Measurements from ENCODE around the gene ARHGEF9. TPM values are rescaled to one million over a fixed set of nuclear protein-coding genes. Genes with fewer than 3 reads are reported as not detected.

The ARHGEF9 gene
- total and polyA plus RNA-seq, 2 of the 8 experiments (the other 6 are each of a cell fraction or from before 2014, with no cell fraction given) = 28.7 to 31.8 TPM

DNA sequence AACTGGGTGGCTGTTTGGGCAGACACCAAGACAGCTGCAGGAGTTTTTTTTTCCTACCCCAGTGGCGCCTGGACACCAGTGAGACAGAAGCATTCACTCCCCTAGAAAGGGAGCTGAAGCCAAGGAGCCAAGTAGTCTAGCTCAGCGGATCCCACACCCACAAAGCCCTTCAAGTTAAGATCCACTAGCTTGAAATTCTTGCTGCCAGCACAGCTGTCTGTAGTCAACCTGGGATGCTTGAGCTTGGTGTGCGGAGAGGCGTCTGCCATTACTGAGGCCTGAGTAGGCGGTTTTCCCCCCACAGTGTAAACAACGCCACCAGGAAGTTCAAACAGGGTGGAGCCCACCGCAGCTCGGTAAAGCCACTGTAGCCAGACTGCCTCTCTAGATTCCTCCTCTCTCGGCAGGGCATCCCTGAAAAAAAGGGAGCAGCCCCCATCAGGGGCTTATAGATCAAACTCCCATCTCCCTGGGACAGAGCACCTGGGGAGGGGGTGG, 171.4 kb downstream of the ARHGEF9 start:
- no peaks in the 10 kb centered on the region for H3K79me1 ChIP-seq (ENCODE audit: low read depth, low read length)
- no peak overlapping the region for H4K5ac ChIP-seq (ENCODE audit: insufficient read length, low read depth, low read length)
- H3K36me3 ChIP-seq (ENCODE audit: control insufficient read depth in 2 of 4, insufficient read depth in 4 of 4, low read length in 3 of 4) = no peaks in the 10 kb centered on the region
- H3K4ac ChIP-seq (replicated peaks; ENCODE audit: insufficient read length, low read depth, low read length) = no peak overlapping the region
- POLR2A ChIA-PET (ENCODE audit: partially characterized antibody) = no interaction called here
- no peak overlapping the region for H3K9ac ChIP-seq (replicated peaks in 1 of 4; ENCODE audit: extremely low read depth in 1 of 4, low read depth in 3 of 4, low read length in 3 of 4)
- H4K20me1 ChIP-seq (replicated peaks in 1 of 2; ENCODE audit: control insufficient read depth in 1 of 2, insufficient read depth in 2 of 2, low read length in 2 of 2) = no peaks in the 10 kb centered on the region
- H4K91ac ChIP-seq (replicated peaks; ENCODE audit: insufficient read length, low read length) = no peak overlapping the region
- no peaks in the 10 kb centered on the region for H3K4me1 ChIP-seq (replicated peaks in 1 of 4; ENCODE audit: control insufficient read depth in 3 of 4, insufficient read depth in 4 of 4, low read length in 3 of 4)
- H3K9me3 ChIP-seq (ENCODE audit: insufficient read depth in 2 of 2, low read depth in 1 of 2, low read length in 1 of 2) = no peaks in the 10 kb centered on the region
- TF ChIP-seq TEAD4 (IDR thresholded peaks at IDR 0.05; ENCODE audit: low read depth, low read length) = no peak
- no peak for TF ChIP-seq POLR2AphosphoS5 (IDR thresholded peaks at IDR 0.05; ENCODE audit: low read depth, low read length)
- TF ChIP-seq SUZ12 (IDR thresholded peaks at IDR 0.05; ENCODE audit: low read length) = no peak
- TF ChIP-seq ASH2L (IDR thresholded peaks at IDR 0.05; ENCODE audit: low read length) = no peak
- no peak for TF ChIP-seq MAFK (IDR thresholded peaks at IDR 0.05; ENCODE audit: low read depth, low read length)
- TF ChIP-seq, protein P1, sequence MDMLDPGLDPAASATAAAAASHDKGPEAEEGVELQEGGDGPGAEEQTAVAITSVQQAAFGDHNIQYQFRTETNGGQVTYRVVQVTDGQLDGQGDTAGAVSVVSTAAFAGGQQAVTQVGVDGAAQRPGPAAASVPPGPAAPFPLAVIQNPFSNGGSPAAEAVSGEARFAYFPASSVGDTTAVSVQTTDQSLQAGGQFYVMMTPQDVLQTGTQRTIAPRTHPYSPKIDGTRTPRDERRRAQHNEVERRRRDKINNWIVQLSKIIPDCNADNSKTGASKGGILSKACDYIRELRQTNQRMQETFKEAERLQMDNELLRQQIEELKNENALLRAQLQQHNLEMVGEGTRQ (IDR thresholded peaks at IDR 0.05; ENCODE audit: low read length) = no peak
- no peak for TF ChIP-seq SIN3A (conservative IDR thresholded peaks at IDR 0.05 in 1 of 2, IDR thresholded peaks at IDR 0.05 in 1 of 2; ENCODE audit: low read depth in 1 of 2, low read length in 2 of 2)
- no peak for TF ChIP-seq EGR1 (IDR thresholded peaks at IDR 0.05; ENCODE audit: borderline replicate concordance, low read depth, low read length)
- TF ChIP-seq HDAC6 (IDR thresholded peaks at IDR 0.05; ENCODE audit: low read depth, low read length) = no peak
- no peak for TF ChIP-seq CBX8 (IDR thresholded peaks at IDR 0.05; ENCODE audit: borderline replicate concordance, low read depth, low read length)
- H3K27me3 ChIP-seq (replicated peaks in 1 of 4; ENCODE audit: control insufficient read depth in 3 of 4, extremely low read depth in 1 of 4, insufficient read depth in 3 of 4, low read length in 3 of 4) = no peaks in the 10 kb centered on the region
- H3K23me2 ChIP-seq (ENCODE audit: low read depth, low read length) = no peaks in the 10 kb centered on the region
- 89% methylated on average over 9 of the region's 9 CpGs; no CpG with 5 or more reads in 1 of the 2 experiments for WGBS, 2 experiments (ENCODE audit: extremely low coverage in 1 of 2, insufficient coverage in 1 of 2, insufficient read length in 1 of 2, insufficient replicate concordance in 2 of 2, low coverage in 1 of 2, low lambda C conversion rate in 2 of 2, missing lambda C conversion rate in 1 of 2)
- H2AK5ac ChIP-seq (ENCODE audit: low read depth, low read length) = no peak overlapping the region
- no peak overlapping the region for H2BK20ac ChIP-seq (ENCODE audit: low read length)
- no peak for DNase-seq (ENCODE audit: low read depth in 1 of 2, low spot score in 2 of 2)
- H2BK5ac ChIP-seq (ENCODE audit: low read depth, low read length) = no peak overlapping the region
- H3K79me2 ChIP-seq (ENCODE audit: control insufficient read depth in 1 of 2, insufficient read depth in 2 of 2, low read length in 2 of 2) = no peaks in the 10 kb centered on the region
- no peak overlapping the region for H2BK12ac ChIP-seq (ENCODE audit: low read depth, low read length)
- H3K14ac ChIP-seq (ENCODE audit: insufficient read length) = no peak overlapping the region
- no peak overlapping the region for H3K27ac ChIP-seq (ENCODE audit: low read depth, low read length)
- CTCF ChIA-PET (ENCODE audit: partially characterized antibody) = no interaction called here
- H3K23ac ChIP-seq (ENCODE audit: insufficient read length) = no peak overlapping the region
- H2AFZ ChIP-seq (ENCODE audit: low read length) = no peak overlapping the region
- no peak overlapping the region for H3K4me3 ChIP-seq (ENCODE audit: extremely low read depth in 1 of 4, insufficient read depth in 2 of 4, low read depth in 3 of 4, low read length in 4 of 4)
- H4K8ac ChIP-seq (ENCODE audit: extremely low read depth, insufficient read depth, low read length) = no peak overlapping the region; the same call in 1 of the 2 replicates
- H3K4me2 ChIP-seq (ENCODE audit: insufficient read depth in 1 of 2, low read depth in 2 of 2, low read length in 2 of 2) = no peak overlapping the region
- H2BK15ac ChIP-seq (ENCODE audit: low read length) = no peak overlapping the region
- no peak overlapping the region for H3K18ac ChIP-seq (ENCODE audit: extremely low read depth, low read length)
- no peak for FAIRE-seq
- no peak overlapping the region for H3K56ac ChIP-seq (replicated peaks; ENCODE audit: insufficient read length, low read depth, low read length)
- no peak overlapping the region for H2BK120ac ChIP-seq (replicated peaks; ENCODE audit: low read depth, low read length)
